SJSA1 (cell line): Measurements from ENCODE around the gene EEFSEC. TPM values are rescaled to one million over a fixed set of nuclear protein-coding genes. Genes with fewer than 3 reads are reported as not detected.

Source experiments
- DNase-seq, 2 experiments: peaks; one replicate each; pipeline ENCODE4 v3.0.0-alpha.2; 2015 to 2020; ENCODE audit warnings: low spot score in 2 of 2, low read depth in 1 of 2
- H3K27ac ChIP-seq: fragments of 250-450 bp; sonication (Bioruptor Pico); 2 replicates; pipeline ENCODE4 v1.5.1; 2020; ENCODE audit warnings: mild to moderate bottlenecking, moderate library complexity
- H3K27me3 ChIP-seq: fragments of 250-450 bp; sonication (Bioruptor Pico); replicated peaks from 2 replicates; pipeline ENCODE4 v1.5.1; 2020; ENCODE audit warnings: mild to moderate bottlenecking, moderate library complexity
- H3K36me3 ChIP-seq: fragments of 250-450 bp; sonication (Bioruptor Pico); 2 replicates; pipeline ENCODE4 v1.5.1; 2020; ENCODE audit warnings: mild to moderate bottlenecking
- H3K4me1 ChIP-seq: fragments of 250-450 bp; sonication (Bioruptor Pico); replicated peaks from 2 replicates; pipeline ENCODE4 v1.6.1; 2021; ENCODE audit warnings: mild to moderate bottlenecking
- H3K4me3 ChIP-seq: fragments of 250-450 bp; sonication (Bioruptor Pico); 2 replicates; pipeline ENCODE4 v1.5.1; 2020; ENCODE audit warnings: mild to moderate bottlenecking
- H3K9me3 ChIP-seq: fragments of 250-450 bp; sonication (Bioruptor Pico); replicated peaks from 2 replicates; pipeline ENCODE4 v1.5.1; 2020; ENCODE audit warnings: mild to moderate bottlenecking
- total RNA-seq: library from RNA; depleted of rRNA; stranded (reverse); fragments of >200 nt; shearing (Covaris generic); gene quantifications from 2 replicates; pipeline ENCODE4 v1.2.3, GENCODE V29; 2014

Gene EEFSEC
- total RNA-seq, 1 experiment from 2014 or later: 5.5 TPM

DNA sequence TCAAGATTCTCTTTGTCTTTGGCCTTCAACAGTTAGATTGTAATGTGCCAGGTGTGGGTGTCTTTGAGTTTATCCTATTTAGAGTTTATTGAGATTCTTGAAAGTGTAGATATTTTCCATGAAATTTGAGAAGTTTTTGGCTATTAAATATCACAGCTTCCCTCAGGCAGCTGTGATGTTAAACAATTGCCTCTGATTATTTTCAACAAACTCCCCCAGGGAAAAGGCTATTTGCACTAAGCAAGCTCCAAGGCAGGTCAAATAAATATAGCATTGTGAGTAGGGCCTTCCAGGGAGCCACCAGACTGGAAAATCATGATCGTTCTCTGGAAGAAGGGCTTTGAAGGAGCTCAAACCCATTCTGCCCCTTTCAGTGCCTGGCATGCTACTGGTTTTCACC lies 107.0 kb downstream of the EEFSEC start:
- no peak for DNase-seq
- Histone ChIP-seq H3K4me1 (no peaks in the 10 kb centered on the region), H3K9me3 (0 out of 2 replicates have a peak, but pooled peaks cover 4% of the 10 kb centered on the region), H3K36me3 (no peaks in the 10 kb centered on the region; the same call in 1 of the 2 replicates), H3K27me3 (no peaks in the 10 kb centered on the region), H3K27ac (no peak overlapping the region), H3K4me3 (no peak overlapping the region)

DNA sequence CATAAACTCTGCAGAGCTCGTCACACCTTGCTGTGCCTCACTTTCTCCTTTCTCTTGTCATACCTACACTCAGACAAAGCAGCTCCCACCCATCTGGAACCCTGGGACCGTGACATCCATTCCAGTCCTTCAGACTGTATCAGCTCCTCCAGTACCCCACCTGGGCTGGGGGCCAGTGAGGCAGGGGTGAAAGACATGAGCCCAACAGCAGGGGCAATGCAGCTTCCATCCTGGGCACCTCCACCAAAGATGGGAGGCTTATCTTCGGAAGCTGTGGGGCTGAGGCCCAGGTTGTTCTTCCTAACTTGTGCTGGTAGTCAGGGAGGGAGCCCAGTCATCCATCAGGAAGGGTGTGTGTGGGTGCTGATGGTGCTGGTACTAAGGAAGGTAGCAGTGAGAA lies 109.2 kb downstream of the EEFSEC start:
- no peak for DNase-seq
- Histone ChIP-seq H3K27me3 (no peaks in the 10 kb centered on the region), H3K9me3 (0 out of 2 replicates have a peak, but pooled peaks cover 4% of the 10 kb centered on the region), H3K27ac (no peak overlapping the region), H3K36me3 (peaks cover 2% of the 10 kb centered on the region; the same call in 1 of the 2 replicates), H3K4me3 (no peak overlapping the region), H3K4me1 (no peaks in the 10 kb centered on the region)

DNA sequence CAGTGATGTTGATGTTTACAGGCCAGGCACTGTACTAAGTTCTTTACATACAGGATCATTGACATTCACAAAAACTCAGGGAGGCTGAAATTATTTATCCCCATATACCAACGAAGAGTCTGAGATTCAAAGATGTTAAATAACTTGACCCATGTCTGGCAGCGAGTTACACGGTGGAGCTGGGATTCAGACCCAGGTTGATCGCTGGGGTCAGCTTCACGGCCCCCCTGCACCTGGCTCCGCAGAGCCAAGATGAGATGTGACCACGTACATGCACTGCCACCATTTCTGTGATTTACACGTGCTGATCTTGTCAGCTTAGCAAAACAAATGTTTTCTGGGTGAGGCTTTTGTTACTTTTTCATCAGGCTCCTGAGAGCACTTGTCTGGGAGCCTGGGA lies 109.8 kb downstream of the EEFSEC start:
- Histone ChIP-seq H3K9me3 (0 out of 2 replicates have a peak, but pooled peaks cover 4% of the 10 kb centered on the region), H3K27ac (no peak overlapping the region), H3K4me3 (no peak overlapping the region), H3K4me1 (no peaks in the 10 kb centered on the region), H3K27me3 (no peaks in the 10 kb centered on the region), H3K36me3 (peaks cover 2% of the 10 kb centered on the region; the same call in 1 of the 2 replicates)
- DNase-seq: no peak

DNA sequence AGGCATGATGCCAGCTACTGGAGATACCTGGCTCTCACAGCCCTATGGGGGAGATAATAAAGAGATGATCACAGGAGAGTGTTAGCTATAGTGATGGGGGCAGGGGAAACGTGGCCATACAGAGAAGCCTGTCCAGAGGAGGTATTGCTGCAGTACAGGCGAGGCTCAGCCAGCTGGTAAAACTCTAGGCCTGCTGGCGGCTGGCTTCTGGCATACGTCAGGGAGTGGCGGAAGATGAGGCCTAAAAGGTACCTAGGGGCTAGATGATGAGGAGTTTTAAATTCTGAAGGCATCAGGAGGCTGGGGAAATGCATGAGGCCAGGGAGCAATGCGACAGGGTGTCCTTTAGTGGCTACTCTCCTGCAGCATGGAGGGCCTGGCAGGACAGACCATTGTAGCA lies 110.7 kb downstream of the EEFSEC start:
- Histone ChIP-seq H3K27ac (no peak overlapping the region), H3K4me3 (no peak overlapping the region), H3K4me1 (no peaks in the 10 kb centered on the region; the same call in 1 of the 2 replicates), H3K36me3 (peaks cover 2% of the 10 kb centered on the region; the same call in 1 of the 2 replicates), H3K9me3 (0 out of 2 replicates have a peak, but pooled peaks cover 4% of the 10 kb centered on the region), H3K27me3 (no peaks in the 10 kb centered on the region)
- DNase-seq: no peak

- Histone ChIP-seq H3K27me3 (no peaks in the 10 kb centered on the region), H3K36me3 (0 out of 2 replicates have a peak, but pooled peaks cover 2% of the 10 kb centered on the region), H3K9me3 (no peaks in the 10 kb centered on the region), H3K4me1 (peaks cover 7% of the 10 kb centered on the region), H3K4me3 (no peak overlapping the region), H3K27ac (no peak overlapping the region)
- no peak for DNase-seq
These were observed 113.2 kb downstream of the EEFSEC start for GRCh38 chr3:128266453-128266852.

- no peak overlapping the region for H3K27ac ChIP-seq
- H3K9me3 ChIP-seq: no peaks in the 10 kb centered on the region
- H3K36me3 ChIP-seq: 0 out of 2 replicates have a peak, but pooled peaks cover 2% of the 10 kb centered on the region
- no peak for DNase-seq
- peaks cover 7% of the 10 kb centered on the region for H3K4me1 ChIP-seq
- no peaks in the 10 kb centered on the region for H3K27me3 ChIP-seq
- H3K4me3 ChIP-seq: no peak overlapping the region
These were observed 114.3 kb downstream of the EEFSEC start for GRCh38 chr3:128267541-128267940.

- Histone ChIP-seq H3K4me3 (no peak overlapping the region), H3K27me3 (no peaks in the 10 kb centered on the region), H3K27ac (no peak overlapping the region), H3K4me1 (peaks cover 11% of the 10 kb centered on the region), H3K36me3 (peaks cover 2% of the 10 kb centered on the region; the same call in 1 of the 2 replicates), H3K9me3 (no peaks in the 10 kb centered on the region)
- no peak for DNase-seq
These were observed 115.9 kb downstream of the EEFSEC start for GRCh38 chr3:128269006-128269775.

GRCh38 chr3:128269796-128270195 lies 116.5 kb downstream of the EEFSEC start:
- no peak overlapping the region for H3K27ac ChIP-seq
- H3K9me3 ChIP-seq: no peaks in the 10 kb centered on the region
- H3K4me3 ChIP-seq: no peak overlapping the region
- H3K27me3 ChIP-seq: no peaks in the 10 kb centered on the region
- peaks cover 2% of the 10 kb centered on the region; the same call in 1 of the 2 replicates for H3K36me3 ChIP-seq
- no peak for DNase-seq
- H3K4me1 ChIP-seq: peaks cover 17% of the 10 kb centered on the region

GRCh38 chr3:128270559-128271492 lies 117.5 kb downstream of the EEFSEC start:
- DNase-seq: no peak
- Histone ChIP-seq H3K27me3 (no peaks in the 10 kb centered on the region), H3K4me1 (peaks cover 28% of the 10 kb centered on the region), H3K4me3 (no peak overlapping the region), H3K36me3 (peaks cover 2% of the 10 kb centered on the region; the same call in 1 of the 2 replicates), H3K9me3 (no peaks in the 10 kb centered on the region), H3K27ac (no peak overlapping the region)

DNA sequence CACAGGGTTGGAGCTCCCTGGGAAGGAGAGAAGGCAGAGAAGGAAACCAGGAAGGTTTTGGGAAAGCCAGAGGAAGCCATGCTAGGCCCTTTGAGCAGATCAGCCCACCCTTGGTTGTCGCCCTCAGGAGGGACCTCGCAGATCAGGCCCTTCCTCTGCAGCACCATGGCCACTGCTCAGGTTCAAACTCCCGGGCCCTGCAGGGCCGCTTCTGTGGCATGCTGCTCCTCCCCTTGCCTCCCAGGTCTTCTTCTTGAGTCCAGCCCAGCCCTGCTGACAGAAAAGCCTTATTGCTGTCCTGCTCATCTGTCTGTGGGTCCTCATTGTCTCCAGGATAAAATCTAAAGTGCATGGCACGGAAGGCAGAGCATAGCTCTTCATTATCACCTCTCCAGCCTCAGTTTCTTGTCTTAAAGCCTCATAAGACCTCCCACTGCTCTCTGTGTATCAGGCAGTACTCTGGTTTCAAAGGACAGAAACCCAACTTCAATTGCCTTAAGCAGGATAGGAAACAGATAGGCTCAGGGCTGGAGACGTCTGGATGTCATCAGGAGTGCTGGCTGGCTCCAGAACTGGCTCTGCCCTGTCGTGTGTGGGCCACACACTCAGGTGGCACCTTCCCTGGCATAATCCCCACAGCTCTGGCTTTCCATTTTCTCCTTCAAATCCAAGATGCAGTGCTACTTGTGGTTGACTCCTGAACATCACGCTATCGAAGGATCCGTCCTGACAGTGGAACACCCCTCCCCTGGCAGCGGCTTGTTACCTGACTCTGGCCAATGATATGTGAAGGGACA lies 118.5 kb downstream of the EEFSEC start:
- H3K9me3 ChIP-seq: no peaks in the 10 kb centered on the region
- H3K4me3 ChIP-seq: no peak overlapping the region
- DNase-seq: no peak
- H3K27me3 ChIP-seq: no peaks in the 10 kb centered on the region
- peaks cover 28% of the 10 kb centered on the region for H3K4me1 ChIP-seq
- H3K27ac ChIP-seq: no peak overlapping the region
- H3K36me3 ChIP-seq: no peaks in the 10 kb centered on the region; the same call in 1 of the 2 replicates

GRCh38 chr3:128273109-128273840 lies 120.0 kb downstream of the EEFSEC start:
- Histone ChIP-seq H3K36me3 (no peaks in the 10 kb centered on the region; the same call in 1 of the 2 replicates), H3K4me3 (no peak overlapping the region), H3K27me3 (no peaks in the 10 kb centered on the region), H3K27ac (no peak overlapping the region), H3K4me1 (peaks cover 33% of the 10 kb centered on the region), H3K9me3 (no peaks in the 10 kb centered on the region)
- DNase-seq: no peak

GRCh38 chr3:128273841-128274573 lies 120.7 kb downstream of the EEFSEC start:
- H3K4me1 ChIP-seq: peaks cover 40% of the 10 kb centered on the region
- no peak overlapping the region for H3K4me3 ChIP-seq
- no peaks in the 10 kb centered on the region for H3K9me3 ChIP-seq
- peak overlapping the region; percentile 41 for H3K27ac ChIP-seq
- DNase-seq: no peak
- no peaks in the 10 kb centered on the region; the same call in 1 of the 2 replicates for H3K36me3 ChIP-seq
- H3K27me3 ChIP-seq: no peaks in the 10 kb centered on the region
